Stromal cell of bone marrow (primary cell): ENCODE measurements around the gene LARP1.
A peak's percentile ranks its signal among the peaks of the same experiment; 100 is the strongest.
"Not testable (repeated sequence)": the region's sequence is repeated elsewhere in the genome, so short reads cannot be mapped to it uniquely, and the experiment has no call there.

ENCODE experiments used
- DNase-seq: peaks from one replicate; pipeline ENCODE4 v3.0.0-alpha.2; 2012; ENCODE audit warnings: low read depth

The LARP1 gene

DNA sequence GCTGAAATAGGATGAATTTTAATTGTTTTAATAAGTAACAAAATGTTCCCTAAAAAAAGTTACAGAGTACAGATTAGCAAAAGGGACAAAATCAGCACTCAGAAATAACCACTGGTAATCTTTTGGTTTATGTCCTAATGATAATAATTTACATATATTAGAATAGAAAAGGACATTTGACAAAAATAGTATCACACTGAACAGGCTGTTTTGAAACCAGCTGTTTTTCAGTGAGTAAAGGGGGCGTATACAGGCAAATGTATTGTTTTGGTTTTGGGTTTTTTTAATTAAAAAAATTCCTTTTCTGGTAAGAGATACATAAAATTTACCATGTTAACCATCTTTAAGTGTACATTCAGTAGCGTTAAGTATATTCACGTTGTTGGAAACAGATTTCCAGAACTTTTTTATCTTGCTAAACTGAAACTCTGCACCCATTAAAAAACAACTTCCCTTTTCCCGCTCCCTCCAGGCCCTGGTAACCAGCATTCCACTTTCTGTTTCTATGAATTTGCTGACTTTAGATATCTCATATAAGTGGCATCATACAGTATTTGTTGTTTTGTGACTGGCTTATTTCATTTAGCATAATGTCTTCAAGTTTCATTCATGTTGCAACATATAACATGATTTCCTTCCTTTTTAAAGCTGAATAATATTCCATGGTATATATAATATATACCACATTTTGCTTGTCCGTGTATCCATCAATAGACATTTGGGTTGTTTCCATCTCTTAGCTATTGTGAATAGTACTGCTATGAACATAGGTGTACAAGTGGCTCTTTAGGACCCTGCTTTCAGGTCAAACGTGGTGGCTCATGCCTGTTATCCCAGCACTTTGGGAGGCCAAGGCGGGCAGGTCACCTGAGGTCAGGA, 20.6 kb upstream of the LARP1 start:
- DNase-seq: no peak

GRCh38 chr5:154735362-154735761, 19.8 kb upstream of the LARP1 start:
- not testable (repeated sequence) for DNase-seq

- DNase-seq: not testable (repeated sequence)
Measured at GRCh38 chr5:154736372-154736771, 18.8 kb upstream of the LARP1 start.

GRCh38 chr5:154737667-154738320, 17.4 kb upstream of the LARP1 start:
- DNase-seq: no peak

GRCh38 chr5:154740483-154740882, 14.7 kb upstream of the LARP1 start:
- DNase-seq: no peak

- DNase-seq: no peak
Measured at GRCh38 chr5:154740957-154741356, 14.2 kb upstream of the LARP1 start.

GRCh38 chr5:154741415-154741814, 13.8 kb upstream of the LARP1 start:
- no peak for DNase-seq

DNA sequence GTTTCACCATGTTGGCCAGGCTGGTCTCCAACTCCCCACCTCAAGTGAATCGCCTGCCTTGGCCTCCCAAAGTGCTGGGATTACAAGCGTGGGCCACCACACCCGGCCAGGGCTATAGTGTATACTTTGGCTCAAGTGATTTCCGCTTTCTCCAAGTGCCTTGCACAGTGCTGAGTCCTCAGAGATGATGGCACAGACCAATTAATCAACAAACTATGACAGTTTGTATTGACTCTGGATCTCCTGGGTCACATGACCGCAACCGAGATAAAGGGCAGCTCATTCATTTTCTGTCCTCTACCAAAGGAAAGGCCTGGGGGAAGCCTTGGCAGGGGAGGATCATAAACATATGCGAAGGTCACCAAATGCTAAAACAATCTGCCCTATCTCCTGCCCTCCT, 11.4 kb upstream of the LARP1 start:
- no peak for DNase-seq

- DNase-seq: no peak
Measured at GRCh38 chr5:154745349-154745748, 9.8 kb upstream of the LARP1 start.

- DNase-seq: no peak
Measured at GRCh38 chr5:154749491-154749890, 5.7 kb upstream of the LARP1 start.

- not testable (repeated sequence) for DNase-seq
Measured at GRCh38 chr5:154750641-154751040, 4.5 kb upstream of the LARP1 start.

GRCh38 chr5:154751854-154752253, 3.3 kb upstream of the LARP1 start:
- no peak for DNase-seq

DNA sequence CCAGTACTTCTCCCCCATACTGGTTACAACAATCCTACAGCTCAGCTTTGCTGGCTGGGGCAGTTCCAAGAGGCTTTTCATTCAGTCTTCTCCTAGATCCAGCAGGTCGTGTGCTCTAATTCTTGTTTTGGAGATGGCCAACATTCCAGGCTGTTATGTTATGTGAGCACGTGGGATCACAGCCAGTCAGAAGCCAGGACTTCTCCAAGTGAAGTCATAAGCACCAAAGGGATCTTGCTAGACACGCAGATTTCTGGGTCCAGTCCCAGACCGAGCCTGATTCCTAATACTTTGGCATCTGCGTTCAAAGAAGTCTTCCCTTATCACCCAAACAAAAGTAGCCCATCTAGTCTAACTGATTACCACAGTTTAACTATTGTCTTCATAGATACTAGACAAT, 1.4 kb upstream of the LARP1 start:
- DNase-seq: peak; percentile 95

DNA sequence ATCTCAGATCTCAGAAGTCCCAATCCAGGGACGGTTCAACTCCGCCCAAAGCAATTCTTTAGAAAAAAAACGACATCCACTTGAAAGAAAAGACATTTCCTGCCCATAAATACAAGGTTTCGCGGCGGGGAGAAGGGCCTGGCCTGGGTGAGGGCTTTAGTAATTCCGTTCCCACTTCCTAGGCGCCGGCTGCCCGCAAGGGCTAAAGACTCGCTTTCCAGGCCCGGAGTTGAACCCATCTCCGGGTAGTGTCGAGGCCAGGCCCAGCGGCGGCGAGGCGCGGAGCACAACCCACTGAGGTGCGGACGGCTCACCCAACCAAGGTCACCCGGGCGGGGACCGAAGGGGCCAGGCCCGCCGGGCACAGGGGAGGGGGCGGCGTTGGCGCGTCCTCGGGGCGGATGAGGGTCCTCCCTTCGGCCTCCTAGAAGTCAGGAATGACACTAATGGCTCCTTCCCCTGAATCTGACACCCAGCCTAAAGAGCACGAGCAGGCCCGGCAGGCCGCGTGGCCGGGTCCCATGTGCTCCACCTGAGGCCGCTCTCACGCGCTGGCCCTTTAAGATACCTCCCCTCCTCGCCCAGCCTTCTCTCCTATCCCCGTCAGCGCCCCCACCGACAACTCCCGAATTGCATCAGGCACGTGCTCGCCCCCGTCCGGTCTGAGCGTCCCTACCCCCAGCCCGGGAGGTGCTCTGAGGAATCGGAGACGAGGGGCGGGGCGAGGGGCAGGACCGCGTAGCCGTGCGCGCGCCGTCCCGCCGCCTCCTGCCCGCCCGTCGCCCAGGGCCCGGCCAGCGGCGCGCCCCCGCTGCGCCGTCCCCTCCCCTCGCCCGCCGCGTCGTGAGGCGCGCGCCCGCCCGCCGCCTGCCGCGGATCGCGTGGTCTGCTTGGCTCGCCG, 467 bp upstream of the LARP1 start:
- DNase-seq: peak; percentile 97

DNA sequence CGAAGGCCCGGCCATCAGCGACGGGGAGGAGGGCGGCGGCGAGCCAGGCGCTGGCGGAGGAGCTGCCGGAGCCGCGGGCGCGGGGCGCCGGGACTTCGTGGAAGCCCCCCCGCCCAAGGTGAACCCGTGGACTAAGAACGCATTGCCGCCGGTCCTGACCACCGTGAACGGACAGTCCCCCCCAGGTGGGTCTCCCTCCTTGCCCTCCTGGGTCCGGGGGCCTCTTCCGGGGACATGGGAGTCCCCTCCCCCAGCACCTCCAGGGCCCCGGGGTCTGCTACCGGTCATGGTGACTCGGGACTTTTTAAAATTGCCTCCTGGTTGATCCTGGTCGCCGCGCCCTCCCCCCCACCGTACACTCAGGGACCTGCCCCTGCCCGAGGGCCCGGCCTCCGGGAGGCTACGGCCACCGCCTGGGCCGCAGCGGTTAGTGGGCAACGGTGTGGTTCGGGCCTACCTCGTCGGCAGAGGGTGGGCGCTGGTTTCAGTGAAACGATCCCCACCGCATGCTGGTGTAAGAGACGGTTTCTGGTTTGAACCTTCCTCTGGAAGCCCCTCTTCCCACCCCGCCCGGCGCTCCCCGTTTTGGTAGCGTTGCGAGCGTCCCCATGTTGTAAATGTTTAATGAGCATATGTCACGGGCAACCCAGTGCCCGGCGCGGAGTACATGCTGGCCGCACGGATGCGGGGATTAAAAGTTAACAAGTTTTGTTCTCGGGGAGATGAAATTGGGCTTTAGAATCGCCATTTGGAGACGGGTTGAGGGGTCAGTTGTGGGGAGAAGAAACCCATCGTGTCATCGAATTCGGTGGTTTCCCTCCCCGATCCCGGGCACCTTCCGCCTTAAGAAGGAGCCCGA, 1.1 kb downstream of the LARP1 start:
- no peak for DNase-seq

- no peak for DNase-seq
Measured at GRCh38 chr5:154756868-154757813, 2.0 kb downstream of the LARP1 start.

DNA sequence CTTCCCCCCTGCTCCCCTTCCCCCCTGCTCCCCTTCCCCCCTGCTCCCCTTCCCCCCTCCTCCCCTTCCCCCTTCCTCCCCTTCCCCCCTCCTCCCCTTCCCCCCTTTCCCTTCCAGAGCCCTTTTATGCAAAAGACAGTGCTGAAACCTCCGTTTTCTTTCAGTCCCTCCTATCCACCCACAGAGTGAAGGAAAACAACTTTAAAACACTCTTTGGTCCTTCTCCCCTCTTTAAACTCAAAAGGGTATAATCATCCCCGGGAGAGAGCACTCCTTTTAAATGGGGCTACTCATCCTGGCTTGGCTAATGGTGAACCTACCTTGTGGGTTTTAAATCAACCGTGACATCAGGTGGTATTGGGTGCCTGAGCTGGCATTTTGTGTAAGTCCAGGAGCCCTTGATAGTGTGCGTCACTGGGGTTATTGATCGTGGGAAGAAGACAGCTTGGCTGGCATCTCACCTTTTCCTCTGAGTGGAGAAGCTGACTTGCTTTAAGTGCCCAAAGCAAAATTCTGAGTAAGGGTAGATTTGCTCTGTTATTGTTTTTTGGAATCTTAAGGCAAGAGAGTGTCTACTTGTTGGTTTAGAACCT, 2.7 kb downstream of the LARP1 start:
- DNase-seq: no peak

DNA sequence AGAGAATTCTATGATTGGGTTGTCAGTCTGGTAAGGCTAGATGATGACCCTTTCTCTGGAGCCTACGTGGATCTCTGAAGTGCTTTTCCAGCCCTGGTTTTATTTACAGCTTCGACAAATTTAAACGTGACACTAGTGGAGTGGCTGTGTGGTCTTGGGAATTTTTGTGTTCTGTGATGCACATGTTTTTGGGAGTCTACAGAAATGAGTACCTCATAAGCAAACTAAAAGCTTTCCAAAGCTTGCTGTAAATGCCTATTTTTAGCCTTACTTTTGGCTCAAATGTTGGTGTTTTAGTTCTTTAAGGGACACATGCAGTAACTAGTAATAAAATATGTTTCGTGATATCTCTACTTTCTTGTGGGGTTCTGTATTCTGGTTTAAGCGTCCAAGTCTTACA, 3.3 kb downstream of the LARP1 start:
- no peak for DNase-seq

- DNase-seq: no peak
Measured at GRCh38 chr5:154758977-154759376, 3.8 kb downstream of the LARP1 start.

GRCh38 chr5:154759868-154760267, 4.7 kb downstream of the LARP1 start:
- not testable (repeated sequence) for DNase-seq
